IPS-20b (cell line): ENCODE results near the gene HS3ST3B1.

Source experiments
- H3K27ac ChIP-seq: one replicate; pipeline ENCODE4 v1.5.1; 2013; ENCODE audit warnings: low read length
- H3K27me3 ChIP-seq: 2 replicates; pipeline ENCODE4 v1.6.1; 2013; ENCODE audit warnings: mild to moderate bottlenecking, low read length, inconsistent platforms; ENCODE audit not compliant: insufficient read depth
- H3K36me3 ChIP-seq: 2 replicates; pipeline ENCODE4 v1.6.1; 2013; ENCODE audit warnings: low read depth, mild to moderate bottlenecking, inconsistent platforms, low read length, moderate library complexity; ENCODE audit not compliant: insufficient read depth
- H3K4me1 ChIP-seq: 2 replicates; pipeline ENCODE4 v1.6.1; 2013; ENCODE audit warnings: mild to moderate bottlenecking, control low read depth, inconsistent platforms, low read length, moderate library complexity; ENCODE audit not compliant: insufficient read depth
- H3K4me3 ChIP-seq: 2 replicates; pipeline ENCODE4 v1.5.1; 2013; ENCODE audit warnings: mild to moderate bottlenecking, low read length, inconsistent platforms
- H3K9ac ChIP-seq: 2 replicates; pipeline ENCODE4 v1.6.1; 2013; ENCODE audit warnings: low read depth, mild to moderate bottlenecking, inconsistent platforms, low read length, moderate library complexity
- H3K9me3 ChIP-seq: 2 replicates; pipeline ENCODE4 v1.6.1; 2013; ENCODE audit warnings: mild to moderate bottlenecking, low read depth, low read length, inconsistent platforms; ENCODE audit not compliant: insufficient read depth

The HS3ST3B1 gene

GRCh38 chr17:14395255-14395654 lies 94.4 kb downstream of the HS3ST3B1 start:
- H3K4me3 ChIP-seq = no peak overlapping the region
- no peaks in the 10 kb centered on the region for H3K36me3 ChIP-seq
- H3K9me3 ChIP-seq = peaks cover 7% of the 10 kb centered on the region; the same call in 1 of the 2 replicates
- no peaks in the 10 kb centered on the region for H3K27me3 ChIP-seq
- H3K27ac ChIP-seq = no peak overlapping the region
- no peak overlapping the region for H3K9ac ChIP-seq
- no peaks in the 10 kb centered on the region for H3K4me1 ChIP-seq

GRCh38 chr17:14396547-14396946 lies 95.7 kb downstream of the HS3ST3B1 start:
- H3K9me3 ChIP-seq = peaks cover 7% of the 10 kb centered on the region; the same call in 1 of the 2 replicates
- no peak overlapping the region for H3K4me3 ChIP-seq
- H3K36me3 ChIP-seq = no peaks in the 10 kb centered on the region
- H3K4me1 ChIP-seq = no peaks in the 10 kb centered on the region
- no peak overlapping the region for H3K27ac ChIP-seq
- H3K9ac ChIP-seq = no peak overlapping the region
- no peaks in the 10 kb centered on the region for H3K27me3 ChIP-seq

DNA sequence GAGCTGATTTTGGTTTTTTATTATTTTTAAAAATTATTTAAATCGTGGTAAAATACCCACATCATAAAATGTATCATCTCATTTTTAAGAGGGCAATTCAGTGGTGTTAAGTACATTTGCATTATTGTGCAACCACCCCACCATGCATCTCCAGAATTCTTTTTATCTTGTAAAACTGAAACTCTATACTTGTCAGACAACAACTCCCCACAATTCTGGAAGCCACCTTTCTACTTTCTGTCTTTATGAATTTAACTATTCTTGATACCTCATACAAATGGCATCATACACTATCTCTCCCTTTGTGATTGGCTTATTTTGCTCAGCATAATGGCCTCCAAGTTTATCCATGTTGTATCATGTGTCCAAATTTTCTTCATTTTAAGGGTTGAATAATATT lies 97.9 kb downstream of the HS3ST3B1 start:
- Histone ChIP-seq H3K36me3 (no peaks in the 10 kb centered on the region), H3K4me3 (no peak overlapping the region), H3K4me1 (no peaks in the 10 kb centered on the region), H3K27me3 (no peaks in the 10 kb centered on the region), H3K27ac (no peak overlapping the region), H3K9me3 (peaks cover 14% of the 10 kb centered on the region), H3K9ac (no peak overlapping the region)
